CD4-positive, alpha-beta T cell treated with Interleukin-17A for 1 hour (primary cell): Measurements from ENCODE around the gene NDFIP2.
A peak's percentile ranks its signal among the peaks of the same experiment; 100 is the strongest.

Source experiments
- DNase-seq: peaks from one replicate; pipeline ENCODE4 v3.0.0-alpha.2; 2020

Gene NDFIP2

DNA sequence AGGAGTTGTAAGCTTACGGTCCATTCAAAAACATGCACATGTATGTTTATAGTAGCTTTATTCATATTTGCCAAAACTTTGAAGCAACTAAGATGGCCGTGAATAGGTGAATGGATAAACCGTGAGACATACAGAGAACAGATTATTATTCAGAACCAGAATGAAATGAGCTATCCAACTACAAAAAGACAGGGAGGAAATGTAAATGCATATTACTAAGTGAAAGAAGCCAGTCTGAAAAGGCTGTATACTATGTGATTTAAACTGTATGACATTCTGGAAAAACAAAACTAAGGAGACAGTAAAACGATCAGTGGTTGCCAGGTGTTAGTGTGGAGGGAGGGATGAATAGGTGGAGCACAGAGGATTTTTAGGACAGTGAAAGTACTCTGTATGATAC lies 19.9 kb downstream of the NDFIP2 start:
- no peak for DNase-seq

GRCh38 chr13:79501538-79502232 lies 20.7 kb downstream of the NDFIP2 start:
- DNase-seq: no peak

GRCh38 chr13:79502859-79503468 lies 22.0 kb downstream of the NDFIP2 start:
- no peak for DNase-seq

DNA sequence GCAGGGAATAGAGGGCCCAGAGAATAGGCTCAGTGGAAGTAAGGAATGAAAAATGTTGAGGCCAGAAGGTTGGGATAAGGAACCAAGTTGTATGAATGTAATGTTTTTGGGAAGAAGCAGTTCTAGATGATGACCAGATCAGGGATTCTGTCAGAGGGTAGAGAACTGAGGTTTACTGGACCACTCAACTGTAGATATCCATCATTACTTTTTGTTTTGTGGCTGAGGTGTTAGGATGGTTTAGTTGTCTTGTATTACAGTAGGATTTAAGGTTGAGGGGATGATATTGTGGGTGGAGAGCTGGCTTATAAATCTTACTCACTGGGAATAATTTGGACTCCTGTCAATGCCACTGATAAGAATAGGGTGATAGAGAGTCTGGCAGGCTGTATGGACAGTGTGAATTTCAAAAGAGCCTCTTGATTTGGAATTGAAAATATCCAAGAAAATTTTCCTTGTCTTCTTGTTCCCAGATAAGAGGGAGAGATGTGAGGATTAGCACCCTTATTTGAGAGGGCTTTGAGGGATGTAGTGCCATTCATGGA lies 22.6 kb downstream of the NDFIP2 start:
- DNase-seq: no peak

DNA sequence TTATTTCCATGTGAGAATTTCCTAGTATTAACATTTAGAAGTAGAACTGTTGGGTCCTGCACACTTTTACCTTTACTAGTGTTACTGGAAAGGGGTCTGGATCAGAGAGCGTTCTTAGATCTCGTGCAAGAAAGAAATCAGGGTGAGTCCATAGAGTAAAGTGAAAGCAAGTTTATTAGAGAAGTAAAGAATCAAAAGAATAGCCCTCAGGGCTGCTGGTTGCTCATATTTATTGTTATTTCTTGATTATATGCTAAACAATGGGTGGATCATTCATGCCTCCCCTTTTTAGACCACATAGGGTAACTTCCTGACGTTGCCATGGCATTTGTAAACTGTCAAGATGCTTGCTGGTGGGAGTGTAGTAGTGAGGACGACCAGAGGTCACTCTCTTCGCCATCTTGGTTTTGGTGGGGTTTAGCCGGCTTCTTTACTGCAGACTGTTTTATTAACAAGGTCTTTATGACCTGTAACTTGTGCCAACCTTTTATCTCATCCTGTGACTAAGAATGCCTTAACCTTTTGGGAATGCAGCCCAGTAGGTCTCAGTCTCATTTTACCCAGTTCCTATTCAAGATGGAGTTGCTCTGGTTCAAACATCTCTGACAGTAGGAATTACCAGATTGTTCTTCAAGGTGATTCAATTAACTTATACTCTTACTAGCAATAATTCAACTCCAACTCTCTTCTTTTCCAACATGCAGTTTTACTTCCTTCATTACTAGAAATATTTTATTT lies 27.4 kb downstream of the NDFIP2 start:
- DNase-seq: no peak

GRCh38 chr13:79511611-79512010 lies 30.7 kb downstream of the NDFIP2 start:
- DNase-seq: no peak

GRCh38 chr13:79512950-79513349 lies 32.0 kb downstream of the NDFIP2 start:
- DNase-seq: no peak

DNA sequence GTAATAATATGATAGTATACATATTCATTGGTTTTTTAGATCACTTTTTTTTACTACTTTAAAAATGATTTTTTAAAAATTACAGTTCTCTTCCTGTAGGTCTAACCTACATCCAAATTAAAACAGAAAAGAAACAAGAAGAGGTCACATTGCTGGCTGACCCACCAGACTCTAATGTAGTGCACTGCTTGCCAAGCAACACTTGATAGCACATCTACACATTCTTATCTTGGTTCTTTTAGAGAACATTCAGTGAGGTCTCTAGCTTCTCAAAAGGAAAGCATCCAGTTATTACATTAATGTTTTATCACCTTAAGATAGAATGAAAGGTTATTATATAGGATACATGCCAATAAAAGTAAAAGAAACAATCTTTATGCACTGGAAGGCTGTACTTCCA lies 35.6 kb downstream of the NDFIP2 start:
- DNase-seq: no peak

DNA sequence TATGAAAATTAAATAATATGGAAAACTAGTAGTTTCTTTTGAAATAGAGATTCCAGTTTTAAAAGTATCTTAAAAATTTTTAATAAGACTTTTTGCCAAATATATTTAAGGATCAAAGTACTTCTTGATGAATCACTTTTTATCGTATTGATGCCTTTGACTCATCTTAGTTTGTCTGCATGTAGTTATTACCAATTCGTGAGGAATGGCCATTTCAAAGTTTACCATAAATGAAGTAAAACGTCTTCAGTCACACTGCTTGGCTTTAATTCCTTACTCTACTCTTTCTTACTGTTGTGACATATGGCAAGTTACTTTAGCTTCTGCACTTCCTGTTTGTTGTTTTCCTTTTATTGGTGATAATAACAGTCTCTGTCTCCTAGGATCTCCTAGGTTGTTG lies 38.3 kb downstream of the NDFIP2 start:
- DNase-seq: no peak

DNA sequence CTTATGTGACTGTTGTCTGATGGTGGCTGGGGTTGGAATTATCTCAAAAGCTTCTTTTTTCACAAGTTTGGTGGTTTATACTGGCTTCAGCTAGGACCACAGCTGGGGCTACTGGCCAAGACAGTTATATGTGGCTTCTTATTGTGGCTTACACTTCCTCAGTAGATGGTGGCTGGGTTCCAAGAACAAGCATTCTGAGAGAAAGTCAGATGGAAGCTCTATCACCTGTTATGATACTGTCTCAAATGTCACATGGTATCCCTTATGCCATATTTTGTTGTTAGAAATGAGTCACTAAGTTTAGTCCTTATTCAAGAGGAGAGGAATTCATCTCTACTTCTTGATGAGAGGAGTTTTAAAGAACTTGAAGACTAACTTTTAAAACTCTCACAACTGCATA lies 41.6 kb downstream of the NDFIP2 start:
- DNase-seq: peak; percentile 4

GRCh38 chr13:79525064-79525857 lies 44.3 kb downstream of the NDFIP2 start:
- no peak for DNase-seq

DNA sequence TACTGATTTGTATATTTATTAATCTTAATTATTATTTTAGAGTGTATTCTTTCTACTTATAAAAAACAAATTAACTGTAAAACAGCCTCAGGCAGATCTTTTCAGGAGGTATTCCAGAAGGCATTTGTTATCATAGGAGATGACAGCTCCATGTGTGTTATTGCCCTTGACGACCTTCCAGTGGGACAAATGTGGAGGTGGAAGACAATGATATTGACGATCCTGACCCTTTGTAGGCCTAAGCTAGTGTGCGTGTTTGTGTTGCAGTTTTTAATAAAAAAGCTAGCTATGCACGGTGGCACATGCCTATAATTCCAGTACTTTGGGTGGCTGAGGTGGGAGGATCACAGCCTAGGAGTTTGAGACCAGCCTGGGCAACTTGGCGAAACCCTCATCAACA lies 46.7 kb downstream of the NDFIP2 start:
- DNase-seq: no peak

- DNase-seq: no peak
Observed at GRCh38 chr13:79528356-79528755, 47.4 kb downstream of the NDFIP2 start.

DNA sequence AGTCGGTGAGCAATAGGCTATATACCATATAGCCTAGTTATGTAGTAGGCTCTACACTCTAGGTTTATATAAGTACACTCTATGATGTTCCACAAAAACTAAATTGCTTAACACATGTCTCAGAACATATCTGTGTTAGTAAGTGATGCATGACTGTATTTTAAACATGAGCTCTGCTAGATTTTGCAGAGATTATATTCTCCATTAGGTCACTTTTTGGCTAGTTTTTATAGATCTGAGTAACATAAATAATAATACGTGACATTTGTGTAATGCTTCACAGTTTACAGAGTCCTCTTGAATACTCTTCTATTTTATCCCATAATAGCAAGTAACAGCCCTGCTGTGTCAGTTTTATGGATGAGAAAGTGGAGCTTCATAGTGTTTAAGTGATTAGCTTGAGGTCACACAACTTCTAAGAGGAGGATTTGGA lies 47.8 kb downstream of the NDFIP2 start:
- no peak for DNase-seq

DNA sequence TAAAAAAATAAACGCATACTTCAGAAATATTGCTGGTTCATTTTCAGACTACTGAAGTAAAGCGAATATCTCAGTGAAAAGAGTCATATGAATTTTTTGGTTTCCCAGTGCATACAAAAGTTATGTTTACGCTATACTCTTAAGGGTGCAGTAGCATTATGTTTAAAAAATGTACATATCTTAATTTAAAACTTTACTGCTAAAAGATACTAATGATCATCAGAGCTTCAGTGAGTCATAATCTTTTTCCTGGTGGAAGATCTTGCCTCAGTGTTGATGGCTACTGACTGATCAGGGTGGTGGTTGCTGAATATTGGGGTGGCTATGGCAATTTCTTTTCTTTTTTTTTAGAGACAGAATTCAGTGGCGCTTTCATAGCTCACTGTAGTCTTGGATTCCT lies 48.9 kb downstream of the NDFIP2 start:
- no peak for DNase-seq

GRCh38 chr13:79530270-79530669 lies 49.3 kb downstream of the NDFIP2 start:
- no peak for DNase-seq

DNA sequence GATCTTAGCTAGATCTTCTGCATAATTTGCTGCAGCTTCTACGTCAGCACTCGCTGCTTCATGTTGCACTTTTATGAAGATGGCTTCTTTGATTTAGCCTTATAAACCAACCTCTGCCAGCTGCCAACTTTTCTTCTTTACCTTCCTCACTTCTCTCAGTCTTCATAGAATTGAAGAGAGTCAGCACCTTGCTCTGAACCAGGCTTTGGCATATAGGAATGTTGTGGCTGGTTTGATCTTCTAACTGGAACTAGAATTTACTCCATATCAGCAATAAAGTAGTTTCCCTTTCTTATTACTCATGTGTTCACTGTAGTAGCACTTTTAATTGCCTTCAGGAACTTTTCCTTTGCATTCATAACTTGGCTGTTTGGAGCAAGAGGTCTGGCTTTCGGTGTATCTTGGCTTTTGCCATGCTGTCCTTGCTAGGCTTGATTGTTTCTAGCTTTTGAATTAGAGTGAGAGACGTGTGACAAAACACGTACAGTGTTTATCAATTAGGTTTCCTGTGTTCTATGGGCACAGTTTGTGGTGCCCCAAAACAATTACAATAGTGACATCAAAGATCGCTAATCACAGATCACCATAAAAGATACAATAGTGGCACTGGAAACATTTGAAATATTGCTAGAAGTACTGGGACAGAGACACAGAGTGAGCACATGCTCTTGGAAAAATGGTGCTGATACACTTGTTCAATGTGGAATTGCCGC lies 50.7 kb downstream of the NDFIP2 start:
- no peak for DNase-seq

- DNase-seq: no peak
Observed at GRCh38 chr13:79532576-79532975, 51.6 kb downstream of the NDFIP2 start.

DNA sequence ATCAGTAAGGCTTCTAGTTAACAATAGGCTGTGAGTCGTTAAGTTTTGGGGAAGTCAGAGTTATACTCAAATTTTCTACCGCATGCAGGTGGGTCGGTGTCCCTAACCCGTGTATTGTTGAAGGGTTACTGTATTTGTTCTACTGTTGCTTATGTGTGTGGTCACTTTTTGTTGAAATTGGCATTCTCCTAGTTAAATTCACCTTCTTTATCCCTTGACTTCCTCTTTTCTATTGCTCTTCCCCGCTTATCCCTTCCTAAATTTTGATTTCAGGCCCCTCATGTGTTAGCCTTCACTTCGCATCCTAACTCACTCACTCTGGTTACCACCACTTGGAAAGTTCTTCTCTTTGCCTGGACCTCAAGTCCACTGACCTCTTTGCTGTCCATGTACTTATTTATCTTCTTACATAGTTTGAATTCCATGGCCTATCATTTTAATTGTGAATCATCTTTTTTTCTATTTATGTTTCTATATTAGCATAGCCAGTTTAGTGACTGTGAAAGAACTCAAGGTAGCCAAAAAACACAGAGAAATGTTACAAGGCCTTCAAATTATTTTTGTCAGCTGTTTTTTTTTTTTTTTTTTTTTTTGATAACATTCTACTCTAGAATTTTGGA lies 52.9 kb downstream of the NDFIP2 start:
- no peak for DNase-seq

DNA sequence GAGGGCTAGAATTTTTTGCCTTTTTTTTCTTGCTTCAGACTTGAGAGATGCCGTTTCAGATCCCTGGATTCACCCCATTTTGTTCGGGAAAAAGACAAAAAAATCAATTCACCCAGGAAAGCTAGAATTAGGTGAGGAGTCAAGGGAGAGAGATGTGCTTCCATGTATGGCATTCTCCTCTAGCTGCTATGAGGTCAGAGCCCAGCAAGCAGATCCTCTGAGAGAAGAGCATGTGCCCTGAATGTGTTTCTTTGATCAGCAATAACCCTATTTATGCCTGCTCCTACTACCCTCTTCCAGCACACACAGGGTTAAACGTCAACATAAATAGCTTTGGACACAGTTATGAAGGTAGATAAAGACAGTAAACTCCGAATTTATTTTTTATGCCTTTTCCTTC lies 53.6 kb downstream of the NDFIP2 start:
- DNase-seq: no peak

DNA sequence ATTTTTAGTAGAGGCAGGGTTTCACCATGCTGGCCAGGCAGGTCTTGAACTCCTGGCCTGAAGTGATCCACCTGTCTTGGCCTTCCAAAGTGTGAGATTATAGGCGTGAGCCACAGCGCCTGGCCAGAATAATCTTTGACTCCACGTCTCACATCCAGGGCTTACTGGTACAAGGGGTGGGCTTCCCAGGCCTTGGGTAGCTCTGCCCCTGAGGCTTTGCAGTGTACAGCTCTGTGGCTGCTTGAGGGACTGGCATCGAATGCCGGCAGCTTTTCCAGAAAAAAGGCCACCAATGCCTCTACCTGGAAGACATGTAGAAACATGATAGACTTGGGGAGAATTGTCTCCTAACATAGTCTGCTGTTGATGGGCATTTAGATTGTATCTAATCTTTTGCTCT lies 57.8 kb downstream of the NDFIP2 start:
- no peak for DNase-seq

DNA sequence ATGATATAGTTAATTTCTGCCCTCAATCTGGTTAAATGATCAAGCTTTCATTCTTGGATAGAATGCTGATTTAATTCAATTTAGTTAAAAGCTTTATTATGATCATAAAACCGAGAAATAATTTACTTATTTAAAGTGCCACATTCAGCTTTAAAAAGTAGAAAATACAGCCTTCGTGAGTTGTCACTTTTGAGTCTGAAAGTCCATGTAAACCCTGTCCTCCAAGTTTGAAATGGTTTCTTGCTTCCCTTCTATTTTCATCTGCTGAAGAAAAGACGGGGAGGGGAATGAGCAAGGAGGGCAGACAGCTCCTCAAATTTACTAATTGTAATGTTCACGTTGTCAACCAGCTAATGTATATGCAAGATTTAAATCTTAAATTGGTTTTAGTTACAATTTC lies 59.5 kb downstream of the NDFIP2 start:
- no peak for DNase-seq
